GM23338 (cell line): ENCODE results near the gene VIL1.

Experiments
- CREB1 ChIP-seq: fragments of 250-450 bp; sonication (Bioruptor Pico); IDR thresholded peaks from 2 replicates; pipeline ENCODE4 v1.5.0; 2020; ENCODE audit warnings: low read depth, mild to moderate bottlenecking, moderate library complexity
- CTCF ChIP-seq, 2 experiments: fragments of 200-600 bp in 1 of 2; sonication (generic) in 1 of 2; conservative IDR thresholded peaks; 2 replicates each; pipeline versions ENCODE4 v1.5.1 to v1.6.1; 2016 to 2017; ENCODE audit warnings: antibody characterized with exemption in 2 of 2, low read depth in 2 of 2, mild to moderate bottlenecking in 2 of 2, moderate library complexity in 1 of 2
- ETS1 ChIP-seq: IDR thresholded peaks from 2 replicates; pipeline ENCODE4 v1.6.1; 2016; ENCODE audit warnings: antibody characterized with exemption
- EZH2 ChIP-seq: fragments of 200-600 bp; sonication (generic); IDR thresholded peaks from one replicate; pipeline ENCODE4 v1.8.0; 2017; ENCODE audit warnings: antibody characterized with exemption, mild to moderate bottlenecking, low read depth; ENCODE audit not compliant: unreplicated experiment
- EZH2phosphoT487 ChIP-seq: fragments of 200-600 bp; sonication (generic); IDR thresholded peaks from one replicate; pipeline ENCODE4 v1.8.1; 2018; ENCODE audit warnings: antibody characterized with exemption; ENCODE audit not compliant: unreplicated experiment
- JUNB ChIP-seq: IDR thresholded peaks from one replicate; pipeline ENCODE4 v1.6.1; 2016; ENCODE audit warnings: antibody characterized with exemption; ENCODE audit not compliant: unreplicated experiment
- NANOG ChIP-seq: IDR thresholded peaks from 2 replicates; pipeline ENCODE4 v1.6.1; 2016; ENCODE audit warnings: antibody characterized with exemption, borderline replicate concordance
- POLR2AphosphoS5 ChIP-seq: IDR thresholded peaks from 2 replicates; pipeline ENCODE4 v1.6.1; 2016; ENCODE audit warnings: antibody characterized with exemption, low read depth
- REST ChIP-seq: IDR thresholded peaks from one replicate; pipeline ENCODE4 v1.6.1; 2018; ENCODE audit warnings: antibody characterized with exemption; ENCODE audit not compliant: unreplicated experiment
- STAT1 ChIP-seq: IDR thresholded peaks from one replicate; pipeline ENCODE4 v1.6.1; 2016; ENCODE audit warnings: antibody characterized with exemption; ENCODE audit not compliant: unreplicated experiment
- ZNF114 ChIP-seq: fragments of 250-450 bp; sonication (Bioruptor Pico); IDR thresholded peaks from 2 replicates; pipeline ENCODE4 v1.5.0; 2020; ENCODE audit warnings: mild to moderate bottlenecking, moderate library complexity

GRCh38 chr2:218479595-218479994 is 60.7 kb downstream of the VIL1 start:
- TF ChIP-seq CREB1 (CRISPR knock-in tag) (no peak), STAT1 (no peak), CTCF (conservative IDR thresholded peaks at IDR 0.05; ENCODE audit: low read depth in 2 of 2) (no peak), ZNF114 (CRISPR knock-in tag) (no peak), POLR2AphosphoS5 (no peak), ETS1 (no peak), EZH2phosphoT487 (no peak), REST (no peak), EZH2 (no peak), JUNB (no peak), NANOG (no peak)
